Ovary (tissue), 3 donors: ENCODE results near the gene ZNF274.

Source experiments
- CTCF ChIP-seq, 3 donors: fragments of 450-650 bp in 2 of 3; fragments of 200-600 bp in 1 of 3; IDR thresholded peaks; one replicate each; pipeline versions ENCODE4 v1.5.1 to v1.8.0; 2016 to 2022; ENCODE audit warnings: antibody characterized with exemption in 3 of 3, mild to moderate bottlenecking in 1 of 3
- EP300 ChIP-seq: sonication (generic); formaldehyde crosslinking; IDR thresholded peaks from one replicate; pipeline ENCODE4 v1.6.1; 2017; ENCODE audit warnings: antibody characterized with exemption
- donor health status: DM: no; HTN: no; CAD: no.

GRCh38 chr19:58217069-58217481, 34.2 kb downstream of the ZNF274 start:
- TF ChIP-seq CTCF (IDR thresholded peaks at IDR 0.05): no peak
- no peak for TF ChIP-seq EP300
